ENCODE data around the gene GOLGA6L10. TPM values are rescaled to one million over a fixed set of nuclear protein-coding genes. Genes with fewer than 3 reads are reported as not detected.
"Not testable (repeated sequence)": the region's sequence is repeated elsewhere in the genome, so short reads cannot be mapped to it uniquely, and the experiment has no call there.

The GOLGA6L10 gene
- polyA plus RNA-seq, 1 experiment = 0.44 TPM

GRCh38 chr15:82345176-82345575 is 4.1 kb downstream of the GOLGA6L10 start:
- H3K27me3 ChIP-seq (ENCODE audit: control insufficient read depth, insufficient read depth, low read length); DNase-seq (ENCODE audit: low read depth); H3K4me3 ChIP-seq (ENCODE audit: low read depth, low read length); CTCF ChIA-PET; POLR2A ChIA-PET; H3K36me3 ChIP-seq (ENCODE audit: control insufficient read depth, insufficient read depth, low read length): not testable (repeated sequence)

- CTCF ChIA-PET; H3K27me3 ChIP-seq (ENCODE audit: control insufficient read depth, insufficient read depth, low read length); POLR2A ChIA-PET; H3K4me3 ChIP-seq (ENCODE audit: low read depth, low read length); H3K36me3 ChIP-seq (ENCODE audit: control insufficient read depth, insufficient read depth, low read length); DNase-seq (ENCODE audit: low read depth): not testable (repeated sequence)
These were observed 4.9 kb downstream of the GOLGA6L10 start for GRCh38 chr15:82344421-82344820.

GRCh38 chr15:82343851-82344250 is 5.4 kb downstream of the GOLGA6L10 start:
- DNase-seq (ENCODE audit: low read depth); POLR2A ChIA-PET; H3K36me3 ChIP-seq (ENCODE audit: control insufficient read depth, insufficient read depth, low read length); CTCF ChIA-PET; H3K4me3 ChIP-seq (ENCODE audit: low read depth, low read length); H3K27me3 ChIP-seq (ENCODE audit: control insufficient read depth, insufficient read depth, low read length): not testable (repeated sequence)

- H3K36me3 ChIP-seq (ENCODE audit: control insufficient read depth, insufficient read depth, low read length); H3K27me3 ChIP-seq (ENCODE audit: control insufficient read depth, insufficient read depth, low read length); CTCF ChIA-PET; DNase-seq (ENCODE audit: low read depth); H3K4me3 ChIP-seq (ENCODE audit: low read depth, low read length); POLR2A ChIA-PET: not testable (repeated sequence)
- TF ChIP-seq CTCF (IDR thresholded peaks at IDR 0.05; ENCODE audit: insufficient read depth, low read depth, low read length) = peak; percentile 30; the same call in 1 of the 2 replicates
These were observed 6.5 kb downstream of the GOLGA6L10 start for GRCh38 chr15:82342632-82343374.

- CTCF ChIA-PET; H3K4me3 ChIP-seq (ENCODE audit: low read depth, low read length); H3K36me3 ChIP-seq (ENCODE audit: control insufficient read depth, insufficient read depth, low read length); POLR2A ChIA-PET; H3K27me3 ChIP-seq (ENCODE audit: control insufficient read depth, insufficient read depth, low read length); DNase-seq (ENCODE audit: low read depth): not testable (repeated sequence)
These were observed 10.7 kb downstream of the GOLGA6L10 start for GRCh38 chr15:82338573-82338972.

- DNase-seq (ENCODE audit: low read depth); H3K4me3 ChIP-seq (ENCODE audit: low read depth, low read length); H3K27me3 ChIP-seq (ENCODE audit: control insufficient read depth, insufficient read depth, low read length); H3K36me3 ChIP-seq (ENCODE audit: control insufficient read depth, insufficient read depth, low read length); CTCF ChIA-PET; POLR2A ChIA-PET: not testable (repeated sequence)
These were observed 11.2 kb downstream of the GOLGA6L10 start for GRCh38 chr15:82338053-82338452.

GRCh38 chr15:82337051-82337450 is 12.2 kb downstream of the GOLGA6L10 start:
- H3K27me3 ChIP-seq (ENCODE audit: control insufficient read depth, insufficient read depth, low read length); H3K36me3 ChIP-seq (ENCODE audit: control insufficient read depth, insufficient read depth, low read length); CTCF ChIA-PET; POLR2A ChIA-PET; H3K4me3 ChIP-seq (ENCODE audit: low read depth, low read length); DNase-seq (ENCODE audit: low read depth): not testable (repeated sequence)

GRCh38 chr15:82336180-82336647 is 13.1 kb downstream of the GOLGA6L10 start:
- H3K4me3 ChIP-seq (ENCODE audit: low read depth, low read length); CTCF ChIA-PET; POLR2A ChIA-PET; DNase-seq (ENCODE audit: low read depth); H3K27me3 ChIP-seq (ENCODE audit: control insufficient read depth, insufficient read depth, low read length); H3K36me3 ChIP-seq (ENCODE audit: control insufficient read depth, insufficient read depth, low read length): not testable (repeated sequence)

GRCh38 chr15:82335006-82335405 is 14.3 kb downstream of the GOLGA6L10 start:
- CTCF ChIA-PET; H3K36me3 ChIP-seq (ENCODE audit: control insufficient read depth, insufficient read depth, low read length); H3K4me3 ChIP-seq (ENCODE audit: low read depth, low read length); DNase-seq (ENCODE audit: low read depth); POLR2A ChIA-PET; H3K27me3 ChIP-seq (ENCODE audit: control insufficient read depth, insufficient read depth, low read length): not testable (repeated sequence)

- POLR2A ChIA-PET; DNase-seq (ENCODE audit: low read depth); H3K27me3 ChIP-seq (ENCODE audit: control insufficient read depth, insufficient read depth, low read length); H3K4me3 ChIP-seq (ENCODE audit: low read depth, low read length); CTCF ChIA-PET; H3K36me3 ChIP-seq (ENCODE audit: control insufficient read depth, insufficient read depth, low read length): not testable (repeated sequence)
These were observed 14.7 kb downstream of the GOLGA6L10 start for GRCh38 chr15:82334554-82334932.

- POLR2A ChIA-PET; DNase-seq (ENCODE audit: low read depth): not testable (repeated sequence)
These were observed 15.4 kb downstream of the GOLGA6L10 start for GRCh38 chr15:82333603-82334553.

More at GRCh38 chr15:82333603-82334553, 15.4 kb downstream of the GOLGA6L10 start:
- H3K4me3 ChIP-seq (ENCODE audit: low read depth, low read length); H3K36me3 ChIP-seq (ENCODE audit: control insufficient read depth, insufficient read depth, low read length); CTCF ChIA-PET; H3K27me3 ChIP-seq (ENCODE audit: control insufficient read depth, insufficient read depth, low read length): not testable (repeated sequence)
